HG02678 (cell line): ENCODE results near the gene SH3TC2.
"Not testable (repeated sequence)": the region's sequence is repeated elsewhere in the genome, so short reads cannot be mapped to it uniquely, and the experiment has no call there.

ENCODE experiments used
- ATAC-seq: cut with Tn5 transposase; IDR thresholded peaks from one replicate; pipeline ENCODE4 v1.9.1; 2021; ENCODE audit warnings: mild to moderate bottlenecking, moderate library complexity; ENCODE audit not compliant: unreplicated experiment

Gene SH3TC2

DNA sequence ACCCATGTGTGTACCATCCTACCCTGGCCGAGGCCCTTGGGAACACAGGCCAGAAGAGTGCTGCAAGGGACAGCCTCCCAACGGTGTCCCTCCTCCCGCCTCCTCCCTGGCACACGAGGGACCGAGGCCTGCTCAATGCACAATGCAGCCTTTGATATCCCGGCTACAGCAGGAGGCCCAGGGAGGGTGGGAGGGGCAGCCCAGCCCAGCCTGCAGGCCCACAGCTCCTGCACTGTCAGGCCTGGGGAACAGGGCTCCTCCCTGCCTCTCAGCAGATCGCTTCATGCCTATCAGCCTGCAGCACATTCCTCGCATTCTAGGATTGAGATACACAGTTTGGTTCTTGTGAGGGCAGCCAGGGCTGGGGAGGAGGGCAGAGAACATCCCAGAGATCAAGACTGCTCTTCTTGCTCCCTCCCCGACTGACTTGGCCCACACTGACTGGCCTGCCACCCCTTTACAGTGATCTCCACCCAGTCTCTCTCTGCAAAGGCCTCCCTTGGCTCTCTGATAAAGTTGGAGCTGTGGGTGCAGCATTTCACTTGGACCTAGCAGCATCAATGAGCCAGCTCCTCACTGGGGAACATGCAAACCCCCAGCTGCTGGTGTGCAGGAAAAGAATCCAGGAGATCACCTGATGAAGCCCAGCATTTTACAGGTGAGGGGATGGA lies at the start of gene SH3TC2:
TSS of gene SH3TC2 (minus strand) at position 46 of the 671 bp plus-strand sequence. CDS start at position 6, 40 bp downstream.
- ATAC-seq, result no peak

DNA sequence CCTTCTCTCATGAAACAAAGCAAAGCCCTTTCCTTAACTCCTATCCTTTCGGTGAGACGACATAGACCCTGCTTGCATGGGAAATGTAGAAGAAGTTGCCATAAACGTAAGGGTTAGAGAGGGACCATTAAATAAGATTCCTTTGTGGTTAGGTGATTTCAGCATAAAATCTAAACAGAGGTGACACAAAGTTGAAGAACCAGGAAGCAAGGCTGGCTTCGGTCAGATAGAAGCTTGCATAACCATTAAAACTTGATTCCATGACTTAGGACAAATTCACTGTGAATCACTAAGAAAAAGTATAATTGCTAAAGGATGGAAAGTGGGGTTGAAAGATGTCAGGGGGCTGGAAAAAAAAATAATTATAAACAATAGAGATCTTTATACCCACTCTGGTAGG lies 47.5 kb upstream of the SH3TC2 start:
- no peak for ATAC-seq

DNA sequence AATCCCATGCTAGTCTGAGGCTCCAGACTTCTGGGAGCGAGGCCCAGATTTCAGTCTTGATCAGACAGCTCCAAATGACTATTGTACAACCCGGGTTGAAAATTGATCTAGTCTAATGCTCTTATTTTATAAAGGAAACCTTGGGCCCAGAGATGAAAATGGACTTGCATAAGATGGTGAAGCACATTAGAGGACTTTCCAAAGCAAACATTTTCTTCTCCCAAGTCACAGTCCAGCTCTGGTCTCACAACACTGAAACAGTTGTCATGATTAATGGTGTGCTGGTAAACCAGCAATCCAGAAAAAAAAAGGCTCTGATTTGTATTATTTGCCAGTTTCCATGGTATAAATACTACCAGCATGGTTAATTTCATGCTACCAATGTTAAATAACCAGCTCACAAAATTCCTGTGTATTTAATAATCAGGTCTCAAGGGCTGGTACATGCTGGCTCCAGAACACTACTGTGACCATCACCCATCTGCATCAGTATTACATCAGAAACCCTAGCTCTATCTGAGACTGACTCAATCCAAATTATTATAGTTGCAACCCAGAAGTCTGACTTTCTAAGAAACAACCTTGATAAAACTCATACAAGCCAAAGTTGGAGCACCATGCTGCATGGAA lies 45.9 kb upstream of the SH3TC2 start:
- ATAC-seq, result no peak

DNA sequence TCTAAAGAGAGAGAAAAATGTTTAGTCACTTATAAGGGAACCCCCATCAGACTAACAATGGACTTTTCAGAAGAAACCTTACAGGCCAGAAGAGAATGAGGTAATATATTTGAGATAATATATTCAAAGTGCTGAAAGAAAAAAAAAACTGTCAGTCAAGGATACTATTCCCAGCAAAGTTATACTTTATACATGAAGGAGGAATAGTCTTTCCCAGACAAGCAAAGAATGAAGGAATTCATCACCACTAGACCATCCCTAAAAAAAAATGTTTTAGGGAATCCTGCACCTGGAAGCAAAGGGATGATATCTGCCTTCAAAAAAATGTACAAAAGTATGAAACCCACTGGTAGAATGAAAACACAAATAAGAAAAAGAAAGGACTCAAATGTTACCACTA lies 37.5 kb upstream of the SH3TC2 start:
- ATAC-seq, result no peak

DNA sequence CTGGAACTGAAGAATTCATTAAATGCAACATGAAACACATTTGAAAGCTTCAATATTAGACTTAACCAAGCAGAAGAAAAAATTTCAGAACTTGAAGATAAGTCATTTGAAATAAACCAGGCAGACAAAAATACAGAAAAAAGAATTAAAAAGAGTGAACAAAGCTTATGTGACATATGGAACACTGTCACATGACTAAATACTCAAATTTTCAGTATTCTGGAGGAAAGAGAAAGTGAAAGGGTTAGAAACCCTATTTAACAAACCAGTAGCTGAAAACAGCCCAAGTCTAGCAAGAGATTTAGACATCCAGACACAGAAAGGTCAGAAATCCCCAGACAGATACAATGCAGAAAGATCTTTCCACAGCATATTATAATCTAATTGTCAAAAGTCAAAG lies 37.1 kb upstream of the SH3TC2 start:
- no peak for ATAC-seq

DNA sequence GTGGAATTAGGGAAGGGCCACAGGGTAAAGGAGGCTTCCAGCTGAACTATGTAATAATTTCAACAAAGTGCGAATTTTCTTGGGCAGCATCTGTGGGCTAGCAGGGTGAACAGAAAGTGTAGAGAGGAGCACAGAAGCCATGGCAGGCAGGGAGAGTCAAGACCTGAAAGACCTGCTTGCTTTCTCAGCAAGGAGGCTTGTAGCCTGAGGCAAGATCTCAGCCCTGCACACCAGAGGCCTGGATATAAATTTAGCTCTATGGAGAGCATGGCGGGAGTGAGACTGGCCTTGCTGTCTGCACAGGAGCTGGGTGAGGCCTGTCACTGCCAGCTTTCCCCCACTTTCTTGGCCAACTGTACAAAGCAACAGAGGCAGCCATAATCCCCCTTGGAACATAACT lies 32.1 kb upstream of the SH3TC2 start:
- ATAC-seq, result no peak

DNA sequence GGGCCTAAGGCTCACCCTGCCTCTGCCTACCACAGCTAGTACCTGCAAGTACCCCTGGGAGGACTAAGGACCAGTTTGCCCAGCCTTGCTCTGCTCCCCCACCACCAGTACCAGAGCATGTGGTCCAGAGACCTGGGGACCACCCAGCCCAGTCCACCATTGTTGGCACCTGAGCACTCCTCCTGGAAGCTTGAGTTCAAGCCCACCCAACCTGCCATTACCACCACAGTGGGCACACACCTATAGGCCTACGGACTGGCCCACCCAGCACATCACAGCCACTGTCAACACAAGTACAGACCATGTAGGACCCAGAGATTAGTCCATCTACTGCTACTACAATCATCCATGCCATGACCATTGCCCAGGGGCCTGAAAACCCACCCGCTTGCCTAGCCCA lies 30.8 kb upstream of the SH3TC2 start:
- no peak for ATAC-seq

DNA sequence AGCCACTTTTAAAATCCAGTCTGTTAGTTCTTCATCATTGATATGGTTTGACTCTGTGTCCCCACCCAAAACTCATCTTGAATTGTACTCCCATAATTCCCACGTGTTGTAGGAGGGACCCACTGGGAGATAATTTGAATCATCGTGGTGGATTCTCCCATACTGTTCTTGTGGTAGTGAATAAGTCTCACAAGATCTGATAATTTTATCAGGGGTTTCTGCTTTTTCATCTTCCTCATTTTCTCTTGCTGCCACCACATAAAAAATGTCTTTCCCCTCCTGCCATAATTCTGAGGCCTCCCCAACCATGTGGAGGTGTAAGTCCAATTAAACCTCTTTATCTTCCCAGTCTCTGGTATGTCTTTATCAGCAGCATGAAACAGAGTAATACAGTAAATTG lies 26.9 kb upstream of the SH3TC2 start:
- ATAC-seq, result no peak

DNA sequence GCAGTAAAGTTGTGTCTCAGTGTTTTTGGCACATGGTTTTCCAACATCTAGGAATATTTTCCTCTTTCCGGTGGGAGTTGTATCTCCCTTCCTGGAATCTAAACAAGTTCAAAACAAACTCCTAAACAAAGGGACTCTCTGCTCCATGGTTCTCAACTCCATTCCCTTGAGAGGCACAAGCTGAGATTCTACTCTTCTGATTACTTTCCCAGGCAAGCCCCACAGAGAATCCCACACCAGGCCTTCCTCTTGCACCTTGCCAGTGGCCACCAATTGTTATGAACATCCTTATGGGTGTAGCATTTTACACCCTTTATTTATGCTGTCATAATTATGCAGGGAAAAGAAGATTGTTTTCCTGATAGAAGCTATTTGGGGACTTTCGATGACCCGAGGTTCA lies 25.8 kb upstream of the SH3TC2 start:
- ATAC-seq, result no peak

DNA sequence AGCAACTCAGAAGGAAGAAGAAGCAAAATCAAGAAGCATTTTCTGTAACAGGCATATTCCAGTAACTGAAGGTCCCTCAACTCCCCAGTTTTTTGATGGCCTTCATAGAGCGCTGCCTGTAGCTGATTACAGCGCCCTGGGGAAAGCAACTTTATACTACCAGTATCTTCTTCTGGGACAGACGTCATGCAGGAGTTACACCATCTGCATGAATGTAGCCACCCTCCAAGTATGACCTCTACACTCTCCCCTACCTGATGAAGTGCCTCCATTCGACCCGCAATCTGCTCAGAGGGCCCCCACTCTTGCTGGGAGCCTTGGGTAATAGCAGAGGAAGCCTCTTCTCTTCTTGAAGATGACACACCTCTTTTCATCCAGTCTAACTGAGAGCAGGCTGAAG lies 21.0 kb upstream of the SH3TC2 start:
- ATAC-seq, result no peak

DNA sequence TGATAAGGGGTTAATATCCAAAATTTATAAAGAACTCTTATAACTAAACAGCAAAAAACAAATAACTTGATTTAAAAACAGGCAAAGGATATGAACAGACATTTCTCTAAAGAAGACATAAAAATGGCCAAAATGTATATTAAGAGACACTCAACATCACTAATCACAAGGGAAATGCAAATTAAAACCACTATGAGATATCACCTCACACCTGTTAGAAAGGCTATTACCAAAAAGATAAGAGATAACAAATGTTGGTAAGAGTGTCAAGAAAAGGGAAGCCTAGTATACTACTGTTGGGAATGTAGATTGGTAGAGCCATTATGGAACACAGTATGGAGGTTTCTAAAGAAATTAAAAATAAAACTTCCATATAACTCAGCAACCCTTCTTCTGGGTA lies 19.4 kb upstream of the SH3TC2 start:
- no peak for ATAC-seq

DNA sequence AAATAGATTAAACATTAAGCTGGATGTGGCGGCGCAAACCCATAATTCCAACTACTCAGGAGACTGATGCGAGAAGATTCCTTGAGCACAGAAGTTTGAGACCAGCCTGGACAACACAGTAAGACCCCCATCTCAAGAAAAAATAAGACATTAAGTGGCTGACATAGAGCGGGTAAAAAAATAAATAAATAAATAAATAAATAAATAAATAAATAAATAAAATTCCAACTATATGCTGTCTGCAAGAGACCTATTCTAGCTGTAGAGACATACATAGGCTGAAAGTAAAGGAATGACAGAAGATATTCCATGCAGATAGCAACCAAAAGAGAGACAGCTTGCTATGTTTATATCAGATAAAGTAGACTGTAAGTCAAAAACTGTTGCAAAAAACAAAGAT lies 17.4 kb upstream of the SH3TC2 start:
- ATAC-seq, result no peak

DNA sequence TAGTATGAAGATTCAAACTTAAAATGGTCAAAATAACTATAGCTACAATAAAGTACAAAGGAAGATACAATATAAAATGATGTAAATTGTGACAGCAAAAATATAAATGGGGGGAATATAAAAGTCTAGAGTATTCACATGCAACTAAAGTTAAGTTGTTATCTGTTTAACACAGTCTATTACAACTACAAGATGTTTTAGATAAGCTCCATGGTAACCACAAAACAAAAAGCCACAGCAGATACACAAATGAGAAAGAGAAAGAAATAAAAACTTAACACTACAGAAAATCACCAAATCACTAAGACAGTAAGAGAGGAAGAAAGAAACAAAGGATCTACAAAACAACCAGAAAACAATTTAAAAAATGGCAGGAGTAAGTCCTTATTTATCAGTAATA lies 17.0 kb upstream of the SH3TC2 start:
- no peak for ATAC-seq

DNA sequence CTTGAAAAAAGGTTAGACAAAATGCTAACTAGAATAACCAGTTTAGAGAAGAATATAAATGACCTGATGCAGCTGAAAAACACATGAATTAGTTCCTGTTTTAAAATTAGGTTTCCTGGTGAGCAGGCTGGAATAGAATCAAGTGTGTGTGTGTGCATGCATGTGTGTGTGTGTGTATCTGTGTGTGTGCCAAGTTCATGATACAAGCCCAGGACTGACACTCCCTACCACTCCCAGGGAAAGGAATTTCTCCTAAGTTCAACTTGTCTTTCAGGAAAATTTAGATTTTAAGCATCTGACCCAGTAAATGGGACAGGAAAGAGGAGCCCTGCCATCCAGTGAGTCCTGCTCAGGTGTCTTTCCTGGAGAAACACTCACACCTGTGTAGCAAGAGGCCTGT lies 11.2 kb upstream of the SH3TC2 start:
- not testable (repeated sequence) for ATAC-seq

DNA sequence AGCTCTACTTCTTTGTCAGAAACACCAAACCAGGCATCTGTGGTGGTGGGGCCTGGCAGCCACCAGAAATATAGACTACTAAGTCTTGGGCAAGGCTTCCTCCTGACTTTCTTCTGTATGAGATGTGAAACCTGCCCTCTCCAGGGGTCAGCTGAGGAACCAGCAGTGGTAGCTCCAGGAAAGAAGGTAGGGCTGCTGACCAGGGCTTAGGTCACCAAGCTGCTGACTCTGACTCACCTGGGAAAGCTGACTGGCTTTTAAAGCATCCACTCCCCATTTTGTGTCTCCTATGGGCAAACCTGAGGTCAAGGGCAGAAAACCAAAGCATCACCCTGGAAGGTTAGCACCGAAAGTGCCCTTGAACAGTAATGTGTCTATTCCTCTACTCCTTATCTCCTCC lies 10.4 kb upstream of the SH3TC2 start:
- no peak for ATAC-seq

DNA sequence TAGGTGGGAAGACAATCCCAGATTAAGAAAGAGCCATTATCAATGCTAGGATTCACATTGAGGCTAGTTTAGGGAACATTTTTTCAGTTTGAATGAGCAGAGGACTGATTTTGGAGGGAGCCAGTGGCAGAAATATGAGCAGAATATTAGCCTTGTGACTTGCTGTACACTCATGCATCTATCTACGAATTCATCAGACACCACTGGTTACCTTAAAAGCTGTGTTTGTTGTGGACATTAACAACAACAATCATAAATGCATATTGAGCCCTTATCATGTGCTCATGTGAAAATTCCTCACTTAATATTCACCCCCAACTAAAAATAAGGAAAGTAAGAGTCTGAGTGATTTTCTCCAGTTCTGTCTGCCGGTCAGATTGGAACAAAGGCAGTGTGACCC lies 9.9 kb upstream of the SH3TC2 start:
- ATAC-seq, result no peak

DNA sequence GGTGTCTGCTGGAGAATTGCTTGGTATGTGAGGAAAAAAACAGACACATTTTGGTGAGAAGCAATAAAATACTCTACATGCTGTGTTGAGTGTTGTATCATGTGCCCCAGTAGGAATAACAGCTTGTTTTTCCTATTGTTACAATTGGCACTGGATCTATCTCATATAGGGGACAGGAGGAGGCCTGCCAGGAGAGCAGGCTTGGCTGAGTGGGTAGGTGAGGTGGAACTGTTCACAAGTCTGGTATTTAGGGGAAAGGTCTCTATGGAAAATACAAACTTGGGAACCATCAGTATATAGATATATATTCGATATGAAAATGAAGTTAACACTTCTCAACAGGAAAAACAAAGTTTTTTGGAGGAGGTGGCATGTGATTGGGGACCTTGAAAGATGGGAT lies 9.5 kb upstream of the SH3TC2 start:
- ATAC-seq, result no peak

DNA sequence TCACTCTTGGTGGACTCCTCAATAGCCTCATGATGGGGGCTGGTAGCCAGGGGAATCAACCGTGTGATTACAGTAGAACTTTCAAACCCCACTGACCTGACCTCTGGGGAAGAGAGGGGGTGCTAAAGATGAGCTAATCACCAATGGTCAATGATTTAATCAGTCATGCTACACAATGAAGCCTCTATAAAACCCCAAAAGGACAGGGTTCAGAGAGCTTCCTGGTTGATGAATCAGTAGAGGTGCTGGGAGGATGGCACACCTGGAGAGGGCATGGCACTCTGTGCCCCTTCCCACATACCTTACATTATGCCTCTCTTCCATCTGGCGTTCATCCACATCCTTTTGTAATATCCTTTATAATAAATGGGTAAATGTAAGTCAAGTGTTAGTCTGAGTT lies 8.9 kb upstream of the SH3TC2 start:
- no peak for ATAC-seq

DNA sequence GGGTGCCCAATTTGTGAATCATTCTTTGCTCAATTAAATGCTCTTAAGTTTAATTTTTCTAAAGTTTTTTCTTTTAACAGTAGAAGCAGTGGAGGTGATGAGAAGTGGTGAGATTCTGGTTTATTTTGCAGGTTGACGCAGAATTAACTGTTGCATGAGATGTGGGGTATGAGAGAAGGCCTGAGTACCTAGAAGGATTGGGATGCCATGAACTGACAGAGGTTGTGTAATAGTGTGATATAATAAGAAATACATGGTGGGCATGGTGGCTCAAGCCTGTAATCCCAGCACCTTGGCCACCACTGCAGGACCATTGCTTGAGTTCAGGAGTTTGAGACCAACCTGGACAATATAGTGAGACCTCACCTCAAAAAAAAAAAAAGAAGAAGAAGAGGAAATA lies 8.4 kb upstream of the SH3TC2 start:
- no peak for ATAC-seq

DNA sequence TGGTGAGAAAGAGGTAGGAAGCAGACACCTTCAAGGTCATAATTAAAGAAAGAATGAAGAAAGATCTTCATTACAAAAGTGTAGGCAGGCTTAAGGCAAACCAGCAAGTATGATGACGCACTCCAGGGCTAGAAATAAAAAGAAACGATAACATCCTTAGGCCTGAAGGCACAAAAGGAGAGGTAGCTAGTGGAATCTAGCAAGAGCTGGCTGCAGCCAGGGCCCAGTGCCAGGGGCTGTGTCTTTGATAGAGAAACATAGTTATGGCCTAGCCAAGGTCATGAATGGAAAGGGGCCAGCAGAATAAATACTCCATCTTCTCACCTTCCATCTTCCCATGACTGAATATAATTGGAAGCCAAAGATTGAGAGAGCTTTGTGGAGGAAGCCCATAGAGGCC lies 6.8 kb upstream of the SH3TC2 start:
- no peak for ATAC-seq

DNA sequence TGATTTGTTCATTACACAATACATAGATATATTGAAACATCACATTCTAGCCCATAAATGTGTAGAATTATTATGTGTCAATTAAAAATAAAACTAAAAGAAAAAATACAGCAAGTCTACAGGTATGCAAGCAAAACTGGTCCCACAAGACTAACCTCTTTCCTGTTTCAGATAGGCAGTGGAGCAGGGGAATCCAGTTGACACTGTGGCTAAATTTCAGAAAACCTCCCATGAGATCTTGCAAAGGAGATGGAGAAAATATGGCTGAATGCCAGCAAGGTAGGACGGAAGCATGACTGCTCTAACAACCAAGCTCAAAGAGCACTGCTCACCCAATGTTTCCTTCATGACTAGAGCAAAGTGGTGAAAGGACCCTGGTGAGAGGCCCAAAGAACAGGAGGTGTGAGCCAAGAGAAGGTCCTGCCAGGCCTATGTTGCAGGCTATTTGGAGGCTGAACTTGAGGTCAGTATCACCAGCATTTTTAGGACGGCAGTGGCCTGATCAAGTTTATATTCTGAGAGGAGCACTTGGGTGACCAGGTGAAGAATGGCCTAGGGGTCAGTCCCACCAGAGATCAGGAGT lies 1.1 kb upstream of the SH3TC2 start:
- ATAC-seq, result no peak

DNA sequence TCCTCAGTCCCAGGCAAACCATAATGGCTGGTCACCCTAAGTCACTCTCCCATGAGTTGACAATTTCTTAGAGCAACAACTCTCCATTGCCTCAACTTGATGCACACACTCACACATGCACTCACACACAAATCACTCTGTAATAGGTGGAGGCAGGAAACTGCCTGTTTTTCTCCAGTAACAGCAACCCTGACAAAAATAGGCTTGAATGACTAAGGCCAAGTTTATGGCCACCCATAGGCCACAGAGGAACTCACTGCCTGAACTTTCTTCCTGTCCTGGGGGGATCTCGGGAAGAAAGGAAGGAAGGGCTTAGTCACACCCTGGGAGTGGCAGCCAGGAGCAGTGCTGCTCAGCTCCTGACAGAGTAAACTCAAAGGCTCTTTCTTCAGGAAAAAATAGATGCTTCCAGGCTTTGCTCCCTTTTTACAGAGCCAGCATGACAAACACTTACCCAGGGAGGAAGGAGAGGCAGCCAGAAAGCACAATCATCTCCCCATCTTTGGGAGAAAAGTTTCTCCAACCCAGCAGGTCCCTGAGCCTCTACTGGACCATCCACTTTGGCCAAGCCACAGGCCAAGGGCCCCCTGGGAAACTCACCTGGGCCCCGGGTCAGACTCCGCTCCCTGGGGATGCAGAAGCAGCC lies 368 bp downstream of the SH3TC2 start:
- ATAC-seq, result no peak
